Osteocyte (in vitro differentiated cells): ENCODE measurements around the gene CRACDL. TPM values are rescaled to one million over a fixed set of nuclear protein-coding genes. Genes with fewer than 3 reads are reported as not detected.

ENCODE experiments used
- DNase-seq: peaks from one replicate; pipeline ENCODE4 v3.0.0; 2021; ENCODE audit warnings: mixed read lengths; ENCODE audit not compliant: unreplicated experiment; ENCODE audit errors: extremely low spot score
- H3K27ac Mint-ChIP-seq: one replicate; pipeline ENCODE4 v1.8.0; 2021; ENCODE audit warnings: mild to moderate bottlenecking, mixed read lengths; ENCODE audit not compliant: unreplicated experiment
- H3K27me3 Mint-ChIP-seq: one replicate; pipeline ENCODE4 v1.8.0; 2021; ENCODE audit warnings: mixed read lengths; ENCODE audit not compliant: unreplicated experiment
- H3K36me3 Mint-ChIP-seq: one replicate; pipeline ENCODE4 v1.8.0; 2021; ENCODE audit warnings: mixed read lengths; ENCODE audit not compliant: unreplicated experiment
- H3K4me1 Mint-ChIP-seq: one replicate; pipeline ENCODE4 v1.8.0; 2021; ENCODE audit warnings: mixed read lengths; ENCODE audit not compliant: unreplicated experiment
- H3K4me3 Mint-ChIP-seq: one replicate; pipeline ENCODE4 v1.8.0; 2021; ENCODE audit warnings: mild to moderate bottlenecking, moderate library complexity, mixed read lengths; ENCODE audit not compliant: unreplicated experiment
- H3K9me3 Mint-ChIP-seq: one replicate; pipeline ENCODE4 v1.8.0; 2021; ENCODE audit warnings: mixed read lengths; ENCODE audit not compliant: unreplicated experiment
- total RNA-seq: library from RNA; stranded (reverse); gene quantifications from 2 replicates; pipeline ENCODE4 v1.2.1, GENCODE V29; 2021
- TF ChIP-seq, protein P1 (sequence below): fragments of 200-600 bp; sonication (generic); IDR thresholded peaks from 2 replicates; pipeline ENCODE4 v1.5.0; 2021; ENCODE audit warnings: antibody characterized with exemption, mild to moderate bottlenecking, moderate library complexity

The CRACDL gene
- total RNA-seq, 1 donor from 2014 or later, result 1.3 TPM

DNA sequence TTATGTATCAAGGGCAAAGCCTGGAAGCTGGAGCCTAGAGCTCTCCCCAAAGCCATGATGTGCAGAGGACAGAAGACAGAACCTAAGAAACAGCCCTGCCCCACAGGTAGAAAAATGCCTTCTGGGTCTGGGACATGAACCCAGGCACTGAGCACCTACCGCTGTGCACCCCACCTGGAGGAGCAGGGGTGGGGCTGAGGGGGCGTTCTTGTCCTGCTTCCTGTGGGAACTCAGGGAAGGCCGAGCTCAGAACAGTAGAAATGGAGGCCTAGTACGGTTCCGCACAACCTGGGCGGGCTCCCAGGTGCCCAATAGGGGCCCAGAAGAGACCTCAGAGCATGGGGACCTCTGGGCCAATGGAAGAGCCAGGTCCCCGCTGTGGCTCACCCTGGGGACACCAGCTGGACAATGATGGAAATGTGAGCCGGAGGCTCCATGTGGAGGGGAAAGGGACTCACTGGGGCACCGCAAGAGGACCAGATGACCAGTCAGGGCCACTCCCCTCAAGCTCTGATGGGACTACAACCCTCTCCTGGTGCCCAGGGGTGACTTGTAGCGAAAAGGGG lies 3.2 kb downstream of the CRACDL start:
- H3K4me3 Mint-ChIP-seq, result no peak overlapping the region
- no peak for DNase-seq
- no peaks in the 10 kb centered on the region for H3K36me3 Mint-ChIP-seq
- TF ChIP-seq, protein P1, sequence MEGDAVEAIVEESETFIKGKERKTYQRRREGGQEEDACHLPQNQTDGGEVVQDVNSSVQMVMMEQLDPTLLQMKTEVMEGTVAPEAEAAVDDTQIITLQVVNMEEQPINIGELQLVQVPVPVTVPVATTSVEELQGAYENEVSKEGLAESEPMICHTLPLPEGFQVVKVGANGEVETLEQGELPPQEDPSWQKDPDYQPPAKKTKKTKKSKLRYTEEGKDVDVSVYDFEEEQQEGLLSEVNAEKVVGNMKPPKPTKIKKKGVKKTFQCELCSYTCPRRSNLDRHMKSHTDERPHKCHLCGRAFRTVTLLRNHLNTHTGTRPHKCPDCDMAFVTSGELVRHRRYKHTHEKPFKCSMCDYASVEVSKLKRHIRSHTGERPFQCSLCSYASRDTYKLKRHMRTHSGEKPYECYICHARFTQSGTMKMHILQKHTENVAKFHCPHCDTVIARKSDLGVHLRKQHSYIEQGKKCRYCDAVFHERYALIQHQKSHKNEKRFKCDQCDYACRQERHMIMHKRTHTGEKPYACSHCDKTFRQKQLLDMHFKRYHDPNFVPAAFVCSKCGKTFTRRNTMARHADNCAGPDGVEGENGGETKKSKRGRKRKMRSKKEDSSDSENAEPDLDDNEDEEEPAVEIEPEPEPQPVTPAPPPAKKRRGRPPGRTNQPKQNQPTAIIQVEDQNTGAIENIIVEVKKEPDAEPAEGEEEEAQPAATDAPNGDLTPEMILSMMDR, result no peak
- H3K9me3 Mint-ChIP-seq, result no peaks in the 10 kb centered on the region
- H3K27me3 Mint-ChIP-seq, result peaks cover 39% of the 10 kb centered on the region
- peaks cover 7% of the 10 kb centered on the region for H3K4me1 Mint-ChIP-seq
- H3K27ac Mint-ChIP-seq, result no peak overlapping the region

GRCh38 chr2:98932164-98932563 lies 3.9 kb downstream of the CRACDL start:
- no peak overlapping the region for H3K27ac Mint-ChIP-seq
- no peak for DNase-seq
- H3K27me3 Mint-ChIP-seq, result peaks cover 36% of the 10 kb centered on the region
- TF ChIP-seq, protein P1, result no peak
- no peak overlapping the region for H3K4me3 Mint-ChIP-seq
- no peaks in the 10 kb centered on the region for H3K9me3 Mint-ChIP-seq
- H3K4me1 Mint-ChIP-seq, result peaks cover 7% of the 10 kb centered on the region
- H3K36me3 Mint-ChIP-seq, result no peaks in the 10 kb centered on the region

DNA sequence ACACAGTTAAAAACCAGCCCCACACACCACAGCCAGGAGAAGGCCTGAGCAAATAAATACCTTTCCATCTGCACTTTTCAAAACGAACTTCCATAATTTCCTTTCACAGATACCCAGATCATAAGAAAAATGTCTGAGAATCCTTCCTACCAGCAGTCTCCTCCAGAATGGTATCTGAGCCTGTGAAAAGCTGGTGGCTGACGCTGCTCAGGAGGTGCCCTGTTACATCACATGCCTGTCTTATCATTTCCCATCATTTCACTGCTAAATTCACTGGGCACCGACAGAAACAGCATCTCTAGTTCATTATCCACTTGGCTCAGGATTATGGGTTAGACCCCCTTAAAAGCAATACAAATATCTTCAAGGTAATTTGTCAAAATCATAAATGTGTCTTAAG lies 4.4 kb downstream of the CRACDL start:
- Mint-ChIP-seq H3K36me3 (no peaks in the 10 kb centered on the region), H3K27ac (no peak overlapping the region), H3K27me3 (peaks cover 30% of the 10 kb centered on the region), H3K9me3 (no peaks in the 10 kb centered on the region), H3K4me3 (no peak overlapping the region), H3K4me1 (peaks cover 5% of the 10 kb centered on the region)
- TF ChIP-seq, protein P1, result no peak
- DNase-seq, result no peak

- H3K36me3 Mint-ChIP-seq, result no peaks in the 10 kb centered on the region
- no peak overlapping the region for H3K4me3 Mint-ChIP-seq
- H3K4me1 Mint-ChIP-seq, result no peaks in the 10 kb centered on the region
- no peak for DNase-seq
- H3K27ac Mint-ChIP-seq, result no peak overlapping the region
- peaks cover 24% of the 10 kb centered on the region for H3K27me3 Mint-ChIP-seq
- TF ChIP-seq, protein P1, result no peak
- H3K9me3 Mint-ChIP-seq, result no peaks in the 10 kb centered on the region
These were observed 6.1 kb downstream of the CRACDL start for GRCh38 chr2:98929920-98930319.

GRCh38 chr2:98928242-98928641 lies 7.8 kb downstream of the CRACDL start:
- no peak overlapping the region for H3K4me3 Mint-ChIP-seq
- DNase-seq, result no peak
- TF ChIP-seq, protein P1, result no peak

More at GRCh38 chr2:98928242-98928641, 7.8 kb downstream of the CRACDL start:
- Mint-ChIP-seq H3K4me1 (no peaks in the 10 kb centered on the region), H3K27ac (no peak overlapping the region), H3K27me3 (peaks cover 10% of the 10 kb centered on the region), H3K36me3 (no peaks in the 10 kb centered on the region), H3K9me3 (no peaks in the 10 kb centered on the region)
